22Rv1 (cell line): ENCODE results near the gene TMTC4.
A peak's percentile ranks its signal among the peaks of the same experiment; 100 is the strongest.

Source experiments
- ZFX ChIP-seq: fragments of 450-650 bp; IDR thresholded peaks from 2 replicates; pipeline ENCODE4 v1.6.1; 2017; ENCODE audit warnings: antibody characterized with exemption, borderline replicate concordance
- TF ChIP-seq, protein P1 (sequence below): fragments of 450-650 bp; IDR thresholded peaks from 2 replicates; pipeline ENCODE4 v1.5.1; 2017; ENCODE audit warnings: mild to moderate bottlenecking

DNA sequence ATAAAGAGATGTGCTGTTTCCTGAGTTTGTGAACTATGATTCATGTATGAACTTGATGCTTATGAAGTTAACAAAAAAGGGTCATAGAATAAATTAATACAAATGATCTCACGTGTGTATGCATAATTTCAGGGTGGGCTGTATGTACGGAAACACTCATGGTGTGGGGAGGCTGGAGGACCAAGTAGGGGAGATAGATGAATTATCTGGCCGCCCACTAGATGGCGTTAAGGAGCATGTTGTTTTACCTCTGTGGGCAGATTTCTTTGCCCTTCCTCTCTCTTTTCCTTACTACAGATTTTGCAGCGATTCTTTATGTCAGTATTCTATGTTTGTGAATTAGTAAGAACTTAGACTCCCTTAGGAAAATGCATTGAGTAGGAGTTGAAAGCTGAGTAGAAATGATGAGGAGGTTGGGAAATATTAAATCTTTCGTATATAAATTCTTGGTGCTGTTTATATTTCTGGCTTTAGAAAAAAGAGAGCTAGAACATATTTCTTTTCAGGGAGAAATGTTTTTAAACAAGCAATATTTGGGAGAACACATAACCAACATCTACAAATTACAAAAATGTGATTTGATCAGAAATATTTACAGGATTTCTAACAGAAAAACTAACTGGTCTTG lies 47.4 kb upstream of the TMTC4 start:
- TF ChIP-seq, protein P1, sequence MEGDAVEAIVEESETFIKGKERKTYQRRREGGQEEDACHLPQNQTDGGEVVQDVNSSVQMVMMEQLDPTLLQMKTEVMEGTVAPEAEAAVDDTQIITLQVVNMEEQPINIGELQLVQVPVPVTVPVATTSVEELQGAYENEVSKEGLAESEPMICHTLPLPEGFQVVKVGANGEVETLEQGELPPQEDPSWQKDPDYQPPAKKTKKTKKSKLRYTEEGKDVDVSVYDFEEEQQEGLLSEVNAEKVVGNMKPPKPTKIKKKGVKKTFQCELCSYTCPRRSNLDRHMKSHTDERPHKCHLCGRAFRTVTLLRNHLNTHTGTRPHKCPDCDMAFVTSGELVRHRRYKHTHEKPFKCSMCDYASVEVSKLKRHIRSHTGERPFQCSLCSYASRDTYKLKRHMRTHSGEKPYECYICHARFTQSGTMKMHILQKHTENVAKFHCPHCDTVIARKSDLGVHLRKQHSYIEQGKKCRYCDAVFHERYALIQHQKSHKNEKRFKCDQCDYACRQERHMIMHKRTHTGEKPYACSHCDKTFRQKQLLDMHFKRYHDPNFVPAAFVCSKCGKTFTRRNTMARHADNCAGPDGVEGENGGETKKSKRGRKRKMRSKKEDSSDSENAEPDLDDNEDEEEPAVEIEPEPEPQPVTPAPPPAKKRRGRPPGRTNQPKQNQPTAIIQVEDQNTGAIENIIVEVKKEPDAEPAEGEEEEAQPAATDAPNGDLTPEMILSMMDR, result peak; percentile 87
- TF ChIP-seq ZFX, result no peak
